AG09319 (cell line): Measurements from ENCODE around the gene ATP2A2.
"Not testable (repeated sequence)": the region's sequence is repeated elsewhere in the genome, so short reads cannot be mapped to it uniquely, and the experiment has no call there.

Experiments
- DNase-seq: peaks from one replicate; pipeline ENCODE4 v3.0.0-alpha.2; 2010; ENCODE audit warnings: low read depth; ENCODE audit errors: extremely low read depth
- TF ChIP-seq, protein P1 (sequence below): IDR thresholded peaks from 2 replicates; pipeline ENCODE4 v1.5.1; 2011; ENCODE audit warnings: low read depth, mild to moderate bottlenecking, inconsistent platforms, low read length, moderate library complexity

Gene ATP2A2

DNA sequence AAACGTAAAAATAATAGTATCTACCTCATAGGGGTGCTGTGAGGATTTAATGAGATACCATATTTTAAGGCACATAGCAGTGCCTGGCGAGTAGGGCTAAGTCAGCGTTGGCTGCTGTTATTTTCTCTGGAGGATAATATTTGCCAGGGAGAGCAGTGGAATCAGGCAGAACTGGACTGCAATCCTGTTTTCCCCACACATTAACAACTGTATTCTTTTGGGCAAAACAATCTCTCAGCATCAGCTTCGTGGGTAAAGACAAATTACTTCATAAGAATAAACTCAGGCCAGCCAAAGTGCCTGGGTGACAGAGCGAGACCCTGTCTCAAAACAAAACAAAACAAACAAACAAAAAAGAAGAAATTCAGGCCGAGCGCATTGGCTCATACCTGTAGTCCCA lies 29.7 kb upstream of the ATP2A2 start:
- DNase-seq: no peak
- TF ChIP-seq, protein P1, sequence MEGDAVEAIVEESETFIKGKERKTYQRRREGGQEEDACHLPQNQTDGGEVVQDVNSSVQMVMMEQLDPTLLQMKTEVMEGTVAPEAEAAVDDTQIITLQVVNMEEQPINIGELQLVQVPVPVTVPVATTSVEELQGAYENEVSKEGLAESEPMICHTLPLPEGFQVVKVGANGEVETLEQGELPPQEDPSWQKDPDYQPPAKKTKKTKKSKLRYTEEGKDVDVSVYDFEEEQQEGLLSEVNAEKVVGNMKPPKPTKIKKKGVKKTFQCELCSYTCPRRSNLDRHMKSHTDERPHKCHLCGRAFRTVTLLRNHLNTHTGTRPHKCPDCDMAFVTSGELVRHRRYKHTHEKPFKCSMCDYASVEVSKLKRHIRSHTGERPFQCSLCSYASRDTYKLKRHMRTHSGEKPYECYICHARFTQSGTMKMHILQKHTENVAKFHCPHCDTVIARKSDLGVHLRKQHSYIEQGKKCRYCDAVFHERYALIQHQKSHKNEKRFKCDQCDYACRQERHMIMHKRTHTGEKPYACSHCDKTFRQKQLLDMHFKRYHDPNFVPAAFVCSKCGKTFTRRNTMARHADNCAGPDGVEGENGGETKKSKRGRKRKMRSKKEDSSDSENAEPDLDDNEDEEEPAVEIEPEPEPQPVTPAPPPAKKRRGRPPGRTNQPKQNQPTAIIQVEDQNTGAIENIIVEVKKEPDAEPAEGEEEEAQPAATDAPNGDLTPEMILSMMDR: no peak

GRCh38 chr12:110252716-110253115 lies 28.3 kb upstream of the ATP2A2 start:
- TF ChIP-seq, protein P1: no peak
- no peak for DNase-seq

DNA sequence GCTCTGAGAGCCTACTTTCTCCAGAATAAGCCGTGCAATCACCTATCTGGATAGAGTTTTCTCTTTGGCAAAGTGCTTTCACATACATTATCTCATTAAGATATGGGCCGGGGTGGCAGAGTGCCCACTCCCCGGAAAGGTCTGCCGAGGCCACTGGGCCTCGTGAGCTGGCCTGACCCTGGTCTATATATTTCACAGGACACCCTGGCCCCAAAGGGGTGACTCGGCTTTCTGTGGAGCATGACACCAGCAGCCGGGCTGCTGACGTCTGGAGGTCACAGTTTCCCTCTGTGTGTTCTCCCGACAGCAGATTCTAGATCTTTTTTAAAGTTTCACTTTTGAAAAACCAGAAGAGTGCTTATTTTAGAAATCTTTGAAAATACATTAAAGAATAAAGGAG lies 27.9 kb upstream of the ATP2A2 start:
- DNase-seq: no peak
- TF ChIP-seq, protein P1: no peak

DNA sequence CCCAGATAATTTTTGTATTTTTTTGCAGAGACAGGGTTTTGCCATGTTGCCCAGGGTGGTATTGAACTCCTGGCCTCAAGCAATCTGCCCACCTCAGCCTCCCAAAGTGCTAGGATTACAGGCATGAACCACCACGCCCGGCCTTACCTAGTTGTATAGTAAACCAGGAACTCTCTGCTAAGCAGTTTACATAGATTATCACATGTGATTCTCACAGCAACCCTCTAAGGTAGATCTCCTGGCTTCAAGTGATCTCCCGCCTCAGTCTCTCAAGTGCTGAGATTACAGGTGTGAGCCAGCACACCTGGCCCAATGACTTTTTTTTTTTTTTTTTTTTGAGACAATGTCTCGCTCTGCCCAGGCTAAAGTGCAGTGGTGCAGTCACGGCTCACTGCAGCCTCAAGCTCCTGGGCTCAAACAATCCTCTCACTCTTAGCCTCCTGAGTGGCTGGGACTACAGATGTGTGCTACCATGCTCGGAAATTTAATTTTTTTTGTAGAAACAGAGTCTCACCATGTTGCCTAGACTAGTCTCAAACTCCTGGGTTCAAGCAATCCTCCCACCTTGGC lies 26.0 kb upstream of the ATP2A2 start:
- TF ChIP-seq, protein P1: no peak
- no peak for DNase-seq

- not testable (repeated sequence) for DNase-seq
Measured at GRCh38 chr12:110255890-110256456, 25.1 kb upstream of the ATP2A2 start.

DNA sequence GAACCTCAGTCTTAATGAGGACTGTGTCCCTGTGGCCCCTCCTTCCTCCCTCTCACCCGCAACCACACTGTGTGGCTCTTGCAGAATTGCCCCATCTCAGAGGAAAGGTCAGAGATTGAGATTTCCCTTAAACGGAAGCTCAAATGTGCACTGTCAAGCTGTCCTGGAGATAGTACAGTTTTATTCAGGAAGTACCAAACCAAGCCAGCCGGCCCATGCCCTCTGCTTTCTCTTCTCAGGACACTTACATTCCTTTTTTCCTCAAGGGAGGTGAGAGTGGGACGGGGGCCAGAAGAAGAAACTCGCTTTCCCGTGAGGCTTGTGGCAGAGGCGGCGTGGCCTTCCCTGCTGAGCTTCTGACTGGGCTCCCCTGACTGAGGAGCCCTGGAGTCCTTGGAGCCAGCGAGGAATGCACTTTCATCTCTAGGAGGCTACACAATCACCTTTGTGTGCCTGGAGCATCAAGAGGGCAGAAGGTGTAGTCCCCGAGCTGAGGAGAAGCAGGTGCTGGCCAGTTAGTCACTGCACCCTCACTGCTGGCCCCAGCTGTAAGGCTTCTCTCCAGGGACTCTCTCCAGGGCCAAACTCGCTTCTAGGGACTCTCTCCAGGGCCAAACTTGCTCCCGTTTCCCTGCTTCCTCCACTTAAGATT lies 24.1 kb upstream of the ATP2A2 start:
- DNase-seq: no peak
- TF ChIP-seq, protein P1: no peak

DNA sequence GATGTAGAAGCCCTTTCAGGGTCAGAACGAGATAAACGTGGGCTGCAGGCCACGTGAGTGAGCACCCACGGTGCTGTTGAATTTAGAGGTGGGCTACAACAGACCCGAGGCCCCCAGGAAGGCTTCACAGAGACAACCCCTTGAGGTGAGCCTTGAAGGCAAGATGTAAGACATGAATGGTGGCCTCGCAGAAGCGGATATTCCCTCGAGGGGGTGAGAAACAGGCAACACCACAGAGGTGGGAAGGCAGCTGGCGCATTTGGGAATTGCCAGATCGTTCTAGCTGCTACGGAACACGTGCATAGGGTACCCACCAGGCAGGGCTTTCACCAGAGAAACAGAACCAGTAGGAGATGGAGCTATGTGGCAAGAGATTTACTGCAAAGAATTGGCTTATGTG lies 22.6 kb upstream of the ATP2A2 start:
- TF ChIP-seq, protein P1: no peak
- DNase-seq: no peak
